ENCODE measurements around the gene SNF8. TPM values are rescaled to one million over a fixed set of nuclear protein-coding genes. Genes with fewer than 3 reads are reported as not detected.

Gene SNF8
- total RNA-seq (166 and 173 TPM in 2 replicates), polyA plus RNA-seq (176 and 194 TPM in 2 replicates), polyA minus RNA-seq (95.6 and 113 TPM in 2 replicates), Bru-seq, nascent RNA (percentile 80 among the genes with signal in this experiment), BruChase-seq, experiment 1, labeled RNA remaining after a 6-hour chase (percentile 70 among the genes with signal in this experiment), BruChase-seq, experiment 2, labeled RNA remaining after a 2-hour chase (percentile 79 among the genes with signal in this experiment)
- 179 and 209 TPM in 2 replicates for polyA plus RNA-seq (2011; cell fraction: cytosol; rRNA removed)
- polyA plus RNA-seq (2011; cell fraction: nucleus; rRNA removed): 94.3 and 101 TPM in 2 replicates
- 145 and 159 TPM in 2 replicates for polyA plus RNA-seq (2012)
- 67.4 TPM for polyA minus RNA-seq (2011; cell fraction: cytosol; rRNA and poly(A)+ RNA removed)
- 22.8 and 28.7 TPM in 2 replicates for polyA minus RNA-seq (2011; cell fraction: nucleus; rRNA and poly(A)+ RNA removed)
- long read RNA-seq, transcript SNF8-202 (8 exons, 2,319 nt): major isoform, 429 of 486 reads
- long read RNA-seq, transcript SNF8-203 (2 exons, 1,899 nt): minor isoform, 6 of 486 reads
- long read RNA-seq, transcript SNF8-201 (8 exons, 951 nt): minor isoform, 19 of 486 reads
- long read RNA-seq, partial matches to known transcripts: 4 of 486 reads
- long read RNA-seq, other reads (novel, unspliced or antisense): 25 of 486 reads

- Histone ChIP-seq H4K20me1 (replicated peaks; ENCODE audit: control insufficient read depth, extremely low read depth, insufficient read depth, low read length) (no peaks in the 10 kb centered on the region), H3K4me3 (replicated peaks in 1 of 3; ENCODE audit: insufficient read depth in 1 of 3, low read depth in 1 of 3, low read length in 3 of 3) (peak within 1 kb of the TSS; percentile 67 to 94 (median 73)), H2AFZ (ENCODE audit: low read depth, low read length) (peak within 1 kb of the TSS; percentile 40), H3K79me2 (ENCODE audit: control insufficient read depth, insufficient read depth, low read length) (peaks cover 16% of the 10 kb centered on the region), H3K9me3 (replicated peaks; ENCODE audit: control insufficient read depth, insufficient read depth, low read length) (no peaks in the 10 kb centered on the region), H3K36me3 (ENCODE audit: control insufficient read depth in 2 of 2, extremely low read depth in 1 of 2, insufficient read depth in 2 of 2, low read length in 2 of 2) (peaks cover 0 to 5% of the 10 kb centered on the region in 2 experiments), H3K4me1 (ENCODE audit: control insufficient read depth, extremely low read depth, insufficient read depth, low read length) (peaks cover 15% of the 10 kb centered on the region), H3K9ac (replicated peaks; ENCODE audit: extremely low read depth, insufficient read depth, low read length) (peak within 1 kb of the TSS; percentile 92), H3K9me1 (replicated peaks; ENCODE audit: control insufficient read depth, extremely low read depth, insufficient read depth, low read length) (no peaks in the 10 kb centered on the region), H3K4me2 (ENCODE audit: insufficient read depth, low read length) (peak within 1 kb of the TSS; percentile 76), H3K27me3 (ENCODE audit: control insufficient read depth in 2 of 2, insufficient read depth in 2 of 2, low read length in 2 of 2) (no peaks in the 10 kb centered on the region), H3K27ac (ENCODE audit: insufficient read depth, low read depth, low read length) (peak within 1 kb of the TSS; percentile 70)
- TF ChIP-seq FOS (IDR thresholded peaks at IDR 0.05; ENCODE audit: borderline replicate concordance, insufficient read depth, low read length) (no peak), MAX (IDR thresholded peaks at IDR 0.05; ENCODE audit: insufficient read depth, insufficient read length) (peak; percentile 80), MYC (IDR thresholded peaks at IDR 0.05; ENCODE audit: low read depth, low read length) (peak; percentile 4), EZH2 (IDR thresholded peaks at IDR 0.05; ENCODE audit: borderline replicate concordance, low read depth, low read length, severe bottlenecking) (no peak), GATA2 (IDR thresholded peaks at IDR 0.05; ENCODE audit: insufficient read depth, insufficient read length, low read depth, low read length) (no peak), POLR2A (IDR thresholded peaks at IDR 0.05; ENCODE audit: low read depth, low read length) (peak; percentile 90), JUN (IDR thresholded peaks at IDR 0.05; ENCODE audit: borderline replicate concordance, insufficient read depth, insufficient read length, low read depth) (no peak), CTCF (IDR thresholded peaks at IDR 0.05; ENCODE audit: extremely low read depth in 1 of 2, insufficient read depth in 1 of 2, low read depth in 1 of 2, low read length in 2 of 2) (no peak), POLR2AphosphoS5 (IDR thresholded peaks at IDR 0.05; ENCODE audit: insufficient read depth, low read depth, low read length) (peak; percentile 96)
- dilution Hi-C loops (cut with MboI; ENCODE audit: extremely low pct_ligation_motif_present, low sequenced_read_pairs): no loop called here
- TSS peak; percentile 98 for BruUV-seq (replicated peaks)
- POLR2A ChIA-PET: interaction anchor here (1.0 to 1.4 kb wide), 5 partner anchors 11 to 91 kb away, joined by 3 to 5 read pairs (median 4); no protein-coding TSS in a partner anchor
- DNase-seq (ENCODE audit: low read depth, low spot score): peak; percentile 90
- peak; percentile 81 for FAIRE-seq
- intact Hi-C loops (cut with micrococcal nuclease): loop anchor here (1.0 to 2.0 kb wide), 3 partner anchors 36 to 88 kb away; partner anchors contain the start of genes IGF2BP1 and UBE2Z
- CTCF ChIA-PET: interaction anchor here (0.8 to 2.4 kb wide), 7 partner anchors 8 to 247 kb away, joined by 3 to 32 read pairs (median 5); partner anchors contain the start of gene IGF2BP1
Measured at GRCh38 chr17:48944515-48945260, at the start of gene SNF8. TSS of gene SNF8 (minus strand) at chr17:48944842. CDS start at chr17:48944734, 108 bp downstream.
